ENCODE results near the gene SEPTIN2. TPM values are rescaled to one million over a fixed set of nuclear protein-coding genes. Genes with fewer than 3 reads are reported as not detected.

SEPTIN2 gene
- total RNA-seq, 1 experiment from 2014 or later: 353 TPM

DNA sequence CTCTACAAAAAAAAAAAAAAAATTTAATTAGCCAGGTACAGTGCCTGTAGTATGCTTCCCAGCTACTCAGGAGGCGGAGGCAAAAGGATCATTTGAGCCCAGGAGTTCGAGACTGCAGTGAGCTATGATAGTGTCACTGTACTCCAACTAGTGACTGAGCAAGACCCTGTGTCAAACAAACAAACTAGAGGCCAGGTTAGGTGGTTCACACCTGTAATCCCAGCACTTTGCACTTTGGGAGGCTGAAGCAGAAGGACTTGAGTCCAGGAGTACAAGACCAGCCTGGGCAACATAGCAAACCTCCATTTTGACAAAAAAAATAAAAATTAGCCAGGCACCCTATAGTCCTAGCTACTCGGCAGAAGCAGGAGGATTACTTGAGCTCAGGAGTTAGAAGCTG, 13.6 kb upstream of the SEPTIN2 start:
- no peak overlapping the region for H3K4me3 Mint-ChIP-seq
- H3K9me3 Mint-ChIP-seq: no peaks in the 10 kb centered on the region
- H3K4me1 Mint-ChIP-seq: peaks cover 25% of the 10 kb centered on the region
- CTCF ChIA-PET: no interaction called here
- POLR2A ChIA-PET: no interaction called here
- H3K27ac Mint-ChIP-seq: no peak overlapping the region
- H3K27me3 Mint-ChIP-seq (ENCODE audit: low read depth): no peaks in the 10 kb centered on the region
- TF ChIP-seq ETV6 (CRISPR knock-in tag; IDR thresholded peaks at IDR 0.05): no peak
- TF ChIP-seq MYBL2 (CRISPR knock-in tag; IDR thresholded peaks at IDR 0.05): no peak
- TF ChIP-seq FOXP1 (CRISPR knock-in tag; IDR thresholded peaks at IDR 0.05; ENCODE audit: borderline replicate concordance): no peak
- TF ChIP-seq, protein P1, sequence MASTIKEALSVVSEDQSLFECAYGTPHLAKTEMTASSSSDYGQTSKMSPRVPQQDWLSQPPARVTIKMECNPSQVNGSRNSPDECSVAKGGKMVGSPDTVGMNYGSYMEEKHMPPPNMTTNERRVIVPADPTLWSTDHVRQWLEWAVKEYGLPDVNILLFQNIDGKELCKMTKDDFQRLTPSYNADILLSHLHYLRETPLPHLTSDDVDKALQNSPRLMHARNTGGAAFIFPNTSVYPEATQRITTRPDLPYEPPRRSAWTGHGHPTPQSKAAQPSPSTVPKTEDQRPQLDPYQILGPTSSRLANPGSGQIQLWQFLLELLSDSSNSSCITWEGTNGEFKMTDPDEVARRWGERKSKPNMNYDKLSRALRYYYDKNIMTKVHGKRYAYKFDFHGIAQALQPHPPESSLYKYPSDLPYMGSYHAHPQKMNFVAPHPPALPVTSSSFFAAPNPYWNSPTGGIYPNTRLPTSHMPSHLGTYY (CRISPR knock-in tag; IDR thresholded peaks at IDR 0.05): no peak
- no peak for TF ChIP-seq MXD4 (CRISPR knock-in tag; IDR thresholded peaks at IDR 0.05; ENCODE audit: borderline replicate concordance)
- TF ChIP-seq, protein P2, sequence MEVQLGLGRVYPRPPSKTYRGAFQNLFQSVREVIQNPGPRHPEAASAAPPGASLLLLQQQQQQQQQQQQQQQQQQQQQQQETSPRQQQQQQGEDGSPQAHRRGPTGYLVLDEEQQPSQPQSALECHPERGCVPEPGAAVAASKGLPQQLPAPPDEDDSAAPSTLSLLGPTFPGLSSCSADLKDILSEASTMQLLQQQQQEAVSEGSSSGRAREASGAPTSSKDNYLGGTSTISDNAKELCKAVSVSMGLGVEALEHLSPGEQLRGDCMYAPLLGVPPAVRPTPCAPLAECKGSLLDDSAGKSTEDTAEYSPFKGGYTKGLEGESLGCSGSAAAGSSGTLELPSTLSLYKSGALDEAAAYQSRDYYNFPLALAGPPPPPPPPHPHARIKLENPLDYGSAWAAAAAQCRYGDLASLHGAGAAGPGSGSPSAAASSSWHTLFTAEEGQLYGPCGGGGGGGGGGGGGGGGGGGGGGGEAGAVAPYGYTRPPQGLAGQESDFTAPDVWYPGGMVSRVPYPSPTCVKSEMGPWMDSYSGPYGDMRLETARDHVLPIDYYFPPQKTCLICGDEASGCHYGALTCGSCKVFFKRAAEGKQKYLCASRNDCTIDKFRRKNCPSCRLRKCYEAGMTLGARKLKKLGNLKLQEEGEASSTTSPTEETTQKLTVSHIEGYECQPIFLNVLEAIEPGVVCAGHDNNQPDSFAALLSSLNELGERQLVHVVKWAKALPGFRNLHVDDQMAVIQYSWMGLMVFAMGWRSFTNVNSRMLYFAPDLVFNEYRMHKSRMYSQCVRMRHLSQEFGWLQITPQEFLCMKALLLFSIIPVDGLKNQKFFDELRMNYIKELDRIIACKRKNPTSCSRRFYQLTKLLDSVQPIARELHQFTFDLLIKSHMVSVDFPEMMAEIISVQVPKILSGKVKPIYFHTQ (CRISPR knock-in tag; IDR thresholded peaks at IDR 0.05): no peak
- no peak for TF ChIP-seq FOXK1 (CRISPR knock-in tag; IDR thresholded peaks at IDR 0.05)
- TF ChIP-seq, protein P3, sequence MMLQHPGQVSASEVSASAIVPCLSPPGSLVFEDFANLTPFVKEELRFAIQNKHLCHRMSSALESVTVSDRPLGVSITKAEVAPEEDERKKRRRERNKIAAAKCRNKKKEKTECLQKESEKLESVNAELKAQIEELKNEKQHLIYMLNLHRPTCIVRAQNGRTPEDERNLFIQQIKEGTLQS (CRISPR knock-in tag; conservative IDR thresholded peaks at IDR 0.05): no peak
- TF ChIP-seq FOXJ3 (CRISPR knock-in tag; IDR thresholded peaks at IDR 0.05; ENCODE audit: borderline replicate concordance): no peak
- TF ChIP-seq ZNF671 (CRISPR knock-in tag; IDR thresholded peaks at IDR 0.05): no peak
- TF ChIP-seq, protein P4, sequence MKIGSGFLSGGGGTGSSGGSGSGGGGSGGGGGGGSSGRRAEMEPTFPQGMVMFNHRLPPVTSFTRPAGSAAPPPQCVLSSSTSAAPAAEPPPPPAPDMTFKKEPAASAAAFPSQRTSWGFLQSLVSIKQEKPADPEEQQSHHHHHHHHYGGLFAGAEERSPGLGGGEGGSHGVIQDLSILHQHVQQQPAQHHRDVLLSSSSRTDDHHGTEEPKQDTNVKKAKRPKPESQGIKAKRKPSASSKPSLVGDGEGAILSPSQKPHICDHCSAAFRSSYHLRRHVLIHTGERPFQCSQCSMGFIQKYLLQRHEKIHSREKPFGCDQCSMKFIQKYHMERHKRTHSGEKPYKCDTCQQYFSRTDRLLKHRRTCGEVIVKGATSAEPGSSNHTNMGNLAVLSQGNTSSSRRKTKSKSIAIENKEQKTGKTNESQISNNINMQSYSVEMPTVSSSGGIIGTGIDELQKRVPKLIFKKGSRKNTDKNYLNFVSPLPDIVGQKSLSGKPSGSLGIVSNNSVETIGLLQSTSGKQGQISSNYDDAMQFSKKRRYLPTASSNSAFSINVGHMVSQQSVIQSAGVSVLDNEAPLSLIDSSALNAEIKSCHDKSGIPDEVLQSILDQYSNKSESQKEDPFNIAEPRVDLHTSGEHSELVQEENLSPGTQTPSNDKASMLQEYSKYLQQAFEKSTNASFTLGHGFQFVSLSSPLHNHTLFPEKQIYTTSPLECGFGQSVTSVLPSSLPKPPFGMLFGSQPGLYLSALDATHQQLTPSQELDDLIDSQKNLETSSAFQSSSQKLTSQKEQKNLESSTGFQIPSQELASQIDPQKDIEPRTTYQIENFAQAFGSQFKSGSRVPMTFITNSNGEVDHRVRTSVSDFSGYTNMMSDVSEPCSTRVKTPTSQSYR (CRISPR knock-in tag; IDR thresholded peaks at IDR 0.05): no peak
- TF ChIP-seq ZNF263 (CRISPR knock-in tag; IDR thresholded peaks at IDR 0.05; ENCODE audit: low read depth): no peak
- no peak for TF ChIP-seq GABPB1 (CRISPR knock-in tag; IDR thresholded peaks at IDR 0.05)
- TF ChIP-seq ESRRA (CRISPR knock-in tag; IDR thresholded peaks at IDR 0.05; ENCODE audit: borderline replicate concordance): no peak
- no peak for TF ChIP-seq GRHL2 (CRISPR knock-in tag; IDR thresholded peaks at IDR 0.05; ENCODE audit: insufficient replicate concordance, severe bottlenecking)
- TF ChIP-seq, protein P5, sequence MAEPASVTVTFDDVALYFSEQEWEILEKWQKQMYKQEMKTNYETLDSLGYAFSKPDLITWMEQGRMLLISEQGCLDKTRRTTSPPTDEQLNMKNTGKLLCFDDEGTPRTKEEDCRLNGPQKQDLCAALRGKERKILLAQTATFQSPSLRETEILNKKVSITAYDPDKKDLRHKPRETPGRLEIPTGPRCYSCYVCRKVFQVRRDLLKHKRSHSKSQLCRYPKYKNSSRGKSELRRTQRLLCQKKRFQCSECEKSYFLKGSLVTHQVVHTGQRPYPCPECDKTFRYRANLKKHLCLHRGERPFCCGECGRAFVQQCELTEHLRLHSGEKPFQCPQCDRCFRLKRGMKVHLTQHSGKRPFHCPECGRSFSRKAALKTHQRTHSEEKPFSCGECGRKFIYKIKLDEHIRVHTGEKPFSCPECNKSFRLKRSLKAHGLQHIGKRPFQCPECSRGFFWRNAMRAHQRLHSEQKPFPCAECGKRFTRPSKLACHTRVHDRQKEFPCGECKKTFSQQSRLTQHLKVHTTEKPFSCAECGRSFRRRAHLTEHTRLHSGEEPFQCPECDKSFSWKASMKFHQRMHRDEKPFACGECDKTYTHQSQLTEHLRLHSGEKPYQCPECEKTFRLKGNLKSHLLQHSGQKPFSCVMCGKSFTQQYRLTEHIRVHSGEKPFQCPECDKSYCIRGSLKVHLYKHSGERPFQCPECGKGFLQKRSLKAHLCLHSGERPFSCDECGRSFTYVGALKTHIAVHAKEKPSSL (CRISPR knock-in tag; conservative IDR thresholded peaks at IDR 0.05): no peak
- no peak for TF ChIP-seq KAT7 (CRISPR knock-in tag; IDR thresholded peaks at IDR 0.05; ENCODE audit: borderline replicate concordance)
- ATAC-seq (no peak), DNase-seq (ENCODE audit: low spot score) (no peak)
- H3K36me3 Mint-ChIP-seq: peaks cover under 1% of the 10 kb centered on the region; the same call in 1 of the 2 replicates
